GM18508 (cell line): ENCODE data around the gene PLAGL2.

ENCODE experiments used
- ATAC-seq: cut with Tn5 transposase; IDR thresholded peaks from one replicate; pipeline ENCODE4 v1.9.1; 2021; ENCODE audit warnings: moderate number of reproducible peaks; ENCODE audit not compliant: insufficient read depth, unreplicated experiment

Gene PLAGL2

DNA sequence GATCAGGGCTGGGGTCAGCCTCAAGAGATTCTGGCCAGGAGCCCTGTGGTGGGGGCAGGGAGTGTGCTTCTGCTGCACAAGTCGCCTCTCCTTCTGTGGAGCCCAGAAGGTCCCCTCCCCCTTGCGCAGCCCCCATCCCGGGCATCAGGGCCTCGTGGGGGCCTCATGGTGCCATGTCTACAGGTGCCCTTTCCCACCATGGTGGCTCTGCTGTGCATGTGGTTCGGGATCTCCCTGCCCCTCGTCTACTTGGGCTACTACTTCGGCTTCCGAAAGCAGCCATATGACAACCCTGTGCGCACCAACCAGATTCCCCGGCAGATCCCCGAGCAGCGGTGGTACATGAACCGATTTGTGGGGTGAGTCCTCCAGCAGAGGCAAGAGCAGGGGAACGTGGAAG, 49.9 kb downstream of the PLAGL2 start:
- ATAC-seq, result no peak

DNA sequence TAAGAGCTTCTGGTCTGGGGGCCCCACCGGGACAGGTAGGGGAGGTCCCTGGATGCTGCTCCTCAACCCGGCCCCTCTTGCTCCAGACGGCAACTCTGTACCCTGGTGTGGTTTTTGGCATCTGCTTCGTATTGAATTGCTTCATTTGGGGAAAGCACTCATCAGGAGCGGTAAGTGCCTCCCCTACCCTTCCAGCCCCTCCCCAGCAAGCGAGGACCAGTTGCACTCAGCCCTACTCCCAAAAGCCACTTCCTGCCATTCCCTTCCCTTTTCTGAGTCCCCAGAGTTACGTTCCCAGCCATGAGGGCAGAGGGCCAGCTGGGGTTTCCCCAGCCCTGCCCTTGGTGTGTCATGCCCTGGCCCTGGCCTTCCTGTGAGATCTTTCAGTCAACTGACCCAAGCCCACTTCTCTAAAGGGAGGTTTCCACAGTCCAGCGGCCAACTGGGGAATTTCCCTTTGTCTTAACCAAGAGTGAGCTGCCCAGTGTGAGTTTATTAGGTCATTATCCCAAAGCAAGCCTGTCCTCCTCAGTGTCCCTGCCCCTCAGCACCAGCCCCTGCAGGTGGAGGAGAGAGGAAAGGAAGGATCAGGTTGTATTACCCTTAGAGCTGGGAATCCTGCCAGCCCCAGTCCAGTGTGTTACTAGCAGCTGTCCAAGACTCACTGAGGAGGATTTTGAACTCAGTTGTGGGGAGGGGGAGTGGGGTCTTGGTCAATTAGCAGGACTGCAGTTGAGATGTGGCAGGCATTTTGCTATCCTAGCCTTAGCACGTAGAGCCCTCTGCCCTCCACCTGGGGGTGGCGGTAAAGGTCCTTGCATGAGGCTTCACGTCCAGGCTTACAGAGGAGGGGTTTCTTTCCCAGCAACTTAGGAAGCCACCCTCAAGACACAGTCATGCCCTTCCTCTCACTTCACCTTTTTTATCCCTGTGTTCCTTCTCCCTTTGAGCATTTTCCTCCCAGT, 52.2 kb downstream of the PLAGL2 start:
- ATAC-seq, result no peak

DNA sequence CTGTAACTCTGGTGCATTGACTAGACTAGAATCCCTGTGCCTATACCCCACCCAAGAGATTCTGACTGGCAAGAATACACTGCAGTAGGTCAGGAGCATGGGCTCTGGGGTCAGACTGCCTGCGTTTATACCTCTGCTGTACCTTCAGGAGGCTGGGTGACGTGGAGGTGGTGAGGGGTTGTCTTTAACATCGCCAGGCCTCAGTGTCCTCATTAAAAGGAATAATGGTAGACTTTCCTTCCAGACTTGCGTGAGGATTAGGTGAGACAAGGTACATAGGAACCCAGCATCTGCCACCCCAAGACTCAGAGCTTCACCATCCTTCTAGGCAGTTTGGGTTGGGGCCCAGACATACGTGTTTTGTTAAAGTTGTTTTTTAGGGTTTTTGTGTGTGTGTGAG, 53.8 kb downstream of the PLAGL2 start:
- no peak for ATAC-seq

DNA sequence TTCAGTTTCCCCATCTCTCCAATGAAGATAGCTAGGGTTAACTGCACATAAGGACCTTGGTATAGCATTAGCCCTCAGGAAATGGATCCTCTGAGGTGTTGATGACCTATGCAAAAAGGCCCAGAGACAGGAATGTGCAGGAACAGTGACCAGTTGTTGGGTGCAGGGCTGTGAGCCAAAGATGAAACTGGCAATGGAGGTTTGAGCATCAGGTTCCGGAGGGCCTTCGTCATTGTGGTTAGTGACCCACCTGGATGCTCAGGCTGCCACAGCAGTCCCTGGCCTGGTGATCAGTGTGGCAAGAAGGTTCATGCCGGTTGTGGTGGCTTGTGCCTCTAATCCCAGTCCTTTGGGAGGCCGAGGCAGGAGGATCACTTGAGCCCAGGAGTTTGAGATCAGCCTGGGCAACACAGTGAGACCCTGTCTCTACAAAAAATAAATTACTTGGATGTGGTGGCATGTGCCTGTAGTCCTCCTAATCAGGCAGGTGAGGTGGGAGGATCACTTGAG, 54.3 kb downstream of the PLAGL2 start:
- ATAC-seq, result no peak

DNA sequence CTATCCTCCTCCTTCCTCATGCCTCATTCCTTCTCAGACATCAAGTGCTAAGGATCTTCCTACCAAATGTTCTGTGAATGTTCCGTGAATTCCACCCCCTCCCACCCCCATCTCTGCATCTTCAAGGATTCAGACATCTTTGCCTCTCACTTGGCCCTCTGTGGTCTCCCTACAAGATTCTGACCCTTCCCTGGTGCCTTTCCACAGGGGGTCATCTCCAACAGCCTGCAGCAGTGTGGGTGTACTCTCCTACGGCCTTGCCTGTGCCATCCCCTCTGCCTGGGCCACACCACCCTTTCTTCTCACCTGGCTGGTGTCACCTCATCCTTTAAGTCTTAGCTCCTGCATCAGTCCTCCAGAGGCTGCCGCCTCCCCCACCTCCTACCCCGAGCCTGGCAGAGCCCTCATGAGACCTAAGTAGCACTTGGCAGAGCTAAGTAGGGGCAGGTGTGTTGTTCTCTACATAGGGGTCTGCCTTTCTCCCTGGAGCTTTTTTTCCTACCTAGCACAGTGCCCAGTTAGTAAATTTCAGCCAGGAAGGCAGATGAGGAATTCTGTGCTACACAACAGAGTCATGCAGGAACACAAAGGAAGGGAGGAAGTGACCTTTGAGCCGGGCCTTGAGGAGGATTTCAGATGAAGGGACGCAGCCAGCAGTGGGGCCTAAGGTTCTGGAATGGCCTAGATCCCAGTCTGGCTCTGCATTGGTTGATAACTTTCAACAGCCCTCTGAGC, 55.0 kb downstream of the PLAGL2 start:
- ATAC-seq, result no peak

DNA sequence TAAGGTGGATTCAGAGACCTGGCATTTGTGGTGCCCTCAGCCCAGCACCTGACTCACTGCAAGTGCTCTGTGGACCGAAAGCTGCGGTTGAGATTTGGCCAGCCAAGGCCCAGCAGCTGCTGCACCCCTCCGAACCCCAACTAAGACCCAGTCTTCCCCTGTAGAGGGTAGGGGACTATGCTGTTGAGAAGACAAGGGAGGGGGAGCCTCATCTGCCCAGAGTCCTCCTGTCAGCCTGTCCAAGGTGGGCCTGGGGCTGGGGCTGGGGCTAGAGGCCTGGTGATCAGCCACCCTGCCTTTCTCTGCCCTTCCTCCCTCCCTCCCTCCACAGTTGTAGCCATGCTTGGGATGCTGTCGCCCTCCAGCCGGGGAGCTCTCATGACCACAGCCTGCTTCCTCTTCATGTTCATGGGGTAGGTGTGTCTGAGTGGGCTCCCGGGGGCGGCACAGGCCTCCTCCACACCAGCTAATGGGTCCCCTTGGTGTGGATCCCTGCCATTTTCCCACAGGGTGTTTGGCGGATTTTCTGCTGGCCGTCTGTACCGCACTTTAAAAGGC, 57.2 kb downstream of the PLAGL2 start:
- no peak for ATAC-seq

DNA sequence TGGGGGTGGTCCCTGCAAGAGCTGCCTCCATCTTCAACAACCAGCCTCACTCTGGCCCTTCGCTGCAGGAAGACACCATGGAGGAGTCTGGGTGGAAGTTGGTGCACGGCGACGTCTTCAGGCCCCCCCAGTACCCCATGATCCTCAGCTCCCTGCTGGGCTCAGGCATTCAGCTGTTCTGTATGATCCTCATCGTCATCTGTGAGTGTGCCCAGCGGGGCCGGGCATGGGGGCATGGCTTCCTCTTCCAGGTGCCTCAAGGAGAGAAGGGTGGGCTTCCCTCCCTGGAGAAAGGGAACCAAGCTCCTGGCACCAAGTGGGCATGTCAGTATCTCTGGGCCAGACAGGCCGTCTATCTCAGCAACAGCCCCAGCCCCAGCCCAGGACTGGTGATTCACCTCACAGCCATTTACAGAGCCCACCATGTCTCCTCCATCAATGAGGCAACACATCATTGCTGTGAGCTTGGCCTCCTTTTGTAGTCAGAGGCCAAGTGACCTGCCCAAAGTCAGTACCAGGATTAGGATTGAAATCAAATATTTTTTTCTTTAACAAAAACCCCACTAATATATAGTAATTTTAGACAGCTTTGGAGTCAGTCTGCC, 57.9 kb downstream of the PLAGL2 start:
- ATAC-seq, result no peak

DNA sequence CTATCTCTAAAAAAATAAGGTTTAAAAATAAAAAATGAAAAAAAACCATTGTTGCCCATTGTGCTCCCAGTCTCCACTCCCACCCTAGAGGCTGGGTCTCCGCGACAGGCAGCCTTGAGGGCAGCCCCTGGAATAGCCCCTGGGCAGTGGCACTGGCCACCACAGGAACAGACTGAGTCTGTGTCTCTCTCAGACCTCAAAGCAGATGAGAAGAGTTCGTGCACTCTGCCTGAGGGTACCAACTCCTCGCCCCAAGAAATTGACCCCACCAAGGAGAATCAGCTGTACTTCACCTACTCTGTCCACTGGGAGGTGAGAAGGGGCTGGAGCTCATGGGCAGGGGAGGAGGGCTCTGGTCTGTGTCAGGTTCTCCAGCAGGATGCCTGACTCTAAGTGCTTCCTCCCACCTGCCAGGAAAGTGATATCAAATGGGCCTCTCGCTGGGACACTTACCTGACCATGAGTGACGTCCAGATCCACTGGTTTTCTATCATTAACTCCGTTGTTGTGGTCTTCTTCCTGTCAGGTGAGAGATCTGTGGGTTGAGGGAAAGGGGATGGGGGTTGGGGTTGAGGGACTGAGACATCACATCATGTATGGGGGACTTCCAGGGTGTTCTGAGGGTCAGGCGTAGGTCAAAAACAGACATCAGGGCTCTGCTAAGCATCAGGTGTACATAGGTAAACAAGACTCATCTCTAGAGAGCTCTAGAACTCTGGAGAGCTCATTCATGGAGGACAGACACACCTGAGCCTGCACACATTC, 62.5 kb downstream of the PLAGL2 start:
- ATAC-seq, result no peak

DNA sequence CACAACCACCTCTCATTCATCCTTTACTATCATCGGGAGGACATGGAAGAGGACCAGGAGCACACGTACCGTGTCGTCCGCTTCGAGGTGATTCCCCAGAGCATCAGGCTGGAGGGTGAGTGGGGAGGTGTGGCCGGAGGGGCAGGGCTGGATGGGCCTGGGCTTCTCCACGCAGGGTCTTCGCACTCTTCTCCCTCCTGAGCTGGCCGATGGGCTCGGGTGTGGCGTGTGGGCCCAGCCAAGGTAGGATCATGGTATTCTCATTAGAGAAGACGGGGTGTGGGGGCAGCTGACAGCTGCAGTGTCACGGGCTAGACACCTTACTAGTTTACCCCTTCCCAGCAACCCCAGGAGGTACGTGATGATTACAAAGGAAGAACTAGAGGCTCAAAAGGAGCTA, 64.6 kb downstream of the PLAGL2 start:
- no peak for ATAC-seq
